ENCODE data around the gene PLD5. TPM values are rescaled to one million over a fixed set of nuclear protein-coding genes. Genes with fewer than 3 reads are reported as not detected.

The PLD5 gene
- total RNA-seq, 1 experiment from 2014 or later, result not detected

DNA sequence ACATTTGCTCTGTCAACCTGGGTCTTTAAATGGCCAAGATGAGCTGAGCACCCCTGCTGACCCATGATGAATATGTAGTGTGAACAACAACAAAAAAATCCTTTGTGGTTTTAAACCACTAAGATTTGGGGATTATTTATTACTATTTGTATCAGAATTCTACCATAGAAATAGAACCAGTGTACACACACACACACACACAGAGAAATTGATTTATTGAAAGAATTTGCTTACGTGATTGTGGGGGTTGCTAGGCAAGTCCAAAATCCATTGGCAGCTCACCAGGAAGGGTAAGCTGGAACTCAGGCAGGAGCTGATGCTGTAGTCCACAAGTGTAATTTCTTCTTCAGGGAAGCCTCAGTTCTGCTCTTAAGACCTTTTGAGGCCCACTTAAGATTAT is 443.1 kb downstream of the PLD5 start:
- H3K36me3 ChIP-seq (ENCODE audit: control insufficient read depth, insufficient read depth, low read length), result no peaks in the 10 kb centered on the region
- H3K9me3 ChIP-seq (ENCODE audit: control insufficient read depth, insufficient read depth, low read depth, low read length), result no peaks in the 10 kb centered on the region
- DNase-seq (ENCODE audit: low read depth, low spot score), result no peak
- no peak overlapping the region for H3K27ac ChIP-seq (ENCODE audit: low read length)
- ChIA-PET POLR2A (interaction anchor here (0.6 kb wide), 1 partner anchor 179 kb away, joined by 3 read pairs; no protein-coding TSS in a partner anchor), CTCF (no interaction called here)
- H3K4me3 ChIP-seq (ENCODE audit: low read depth in 2 of 2, low read length in 2 of 2), result no peak overlapping the region
- H3K4me1 ChIP-seq (ENCODE audit: control insufficient read depth, insufficient read depth, low read length), result no peaks in the 10 kb centered on the region; the same call in 1 of the 2 replicates
- in situ Hi-C loops (cut with HindIII; ENCODE audit: low pct_unique_long_range_greater_than_20kb, low sequenced_read_pairs) (no loop called here), intact Hi-C loops (cut with micrococcal nuclease; ENCODE audit: unreplicated experiment) (no loop called here)
- no peaks in the 10 kb centered on the region for H3K27me3 ChIP-seq (ENCODE audit: control insufficient read depth, insufficient read depth, low read length)
- no peak for ATAC-seq
- BruUV-seq (replicated peaks), result no TSS peak
- TF ChIP-seq, protein P1, sequence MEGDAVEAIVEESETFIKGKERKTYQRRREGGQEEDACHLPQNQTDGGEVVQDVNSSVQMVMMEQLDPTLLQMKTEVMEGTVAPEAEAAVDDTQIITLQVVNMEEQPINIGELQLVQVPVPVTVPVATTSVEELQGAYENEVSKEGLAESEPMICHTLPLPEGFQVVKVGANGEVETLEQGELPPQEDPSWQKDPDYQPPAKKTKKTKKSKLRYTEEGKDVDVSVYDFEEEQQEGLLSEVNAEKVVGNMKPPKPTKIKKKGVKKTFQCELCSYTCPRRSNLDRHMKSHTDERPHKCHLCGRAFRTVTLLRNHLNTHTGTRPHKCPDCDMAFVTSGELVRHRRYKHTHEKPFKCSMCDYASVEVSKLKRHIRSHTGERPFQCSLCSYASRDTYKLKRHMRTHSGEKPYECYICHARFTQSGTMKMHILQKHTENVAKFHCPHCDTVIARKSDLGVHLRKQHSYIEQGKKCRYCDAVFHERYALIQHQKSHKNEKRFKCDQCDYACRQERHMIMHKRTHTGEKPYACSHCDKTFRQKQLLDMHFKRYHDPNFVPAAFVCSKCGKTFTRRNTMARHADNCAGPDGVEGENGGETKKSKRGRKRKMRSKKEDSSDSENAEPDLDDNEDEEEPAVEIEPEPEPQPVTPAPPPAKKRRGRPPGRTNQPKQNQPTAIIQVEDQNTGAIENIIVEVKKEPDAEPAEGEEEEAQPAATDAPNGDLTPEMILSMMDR (IDR thresholded peaks at IDR 0.05), result no peak
- TF ChIP-seq, protein P2, sequence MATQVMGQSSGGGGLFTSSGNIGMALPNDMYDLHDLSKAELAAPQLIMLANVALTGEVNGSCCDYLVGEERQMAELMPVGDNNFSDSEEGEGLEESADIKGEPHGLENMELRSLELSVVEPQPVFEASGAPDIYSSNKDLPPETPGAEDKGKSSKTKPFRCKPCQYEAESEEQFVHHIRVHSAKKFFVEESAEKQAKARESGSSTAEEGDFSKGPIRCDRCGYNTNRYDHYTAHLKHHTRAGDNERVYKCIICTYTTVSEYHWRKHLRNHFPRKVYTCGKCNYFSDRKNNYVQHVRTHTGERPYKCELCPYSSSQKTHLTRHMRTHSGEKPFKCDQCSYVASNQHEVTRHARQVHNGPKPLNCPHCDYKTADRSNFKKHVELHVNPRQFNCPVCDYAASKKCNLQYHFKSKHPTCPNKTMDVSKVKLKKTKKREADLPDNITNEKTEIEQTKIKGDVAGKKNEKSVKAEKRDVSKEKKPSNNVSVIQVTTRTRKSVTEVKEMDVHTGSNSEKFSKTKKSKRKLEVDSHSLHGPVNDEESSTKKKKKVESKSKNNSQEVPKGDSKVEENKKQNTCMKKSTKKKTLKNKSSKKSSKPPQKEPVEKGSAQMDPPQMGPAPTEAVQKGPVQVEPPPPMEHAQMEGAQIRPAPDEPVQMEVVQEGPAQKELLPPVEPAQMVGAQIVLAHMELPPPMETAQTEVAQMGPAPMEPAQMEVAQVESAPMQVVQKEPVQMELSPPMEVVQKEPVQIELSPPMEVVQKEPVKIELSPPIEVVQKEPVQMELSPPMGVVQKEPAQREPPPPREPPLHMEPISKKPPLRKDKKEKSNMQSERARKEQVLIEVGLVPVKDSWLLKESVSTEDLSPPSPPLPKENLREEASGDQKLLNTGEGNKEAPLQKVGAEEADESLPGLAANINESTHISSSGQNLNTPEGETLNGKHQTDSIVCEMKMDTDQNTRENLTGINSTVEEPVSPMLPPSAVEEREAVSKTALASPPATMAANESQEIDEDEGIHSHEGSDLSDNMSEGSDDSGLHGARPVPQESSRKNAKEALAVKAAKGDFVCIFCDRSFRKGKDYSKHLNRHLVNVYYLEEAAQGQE (IDR thresholded peaks at IDR 0.05; ENCODE audit: insufficient read depth in 1 of 2, low read depth in 2 of 2, low read length in 1 of 2), result no peak
- TF ChIP-seq TCF7L2 (IDR thresholded peaks at IDR 0.05; ENCODE audit: low read depth, low read length) (no peak), POLR2AphosphoS5 (IDR thresholded peaks at IDR 0.05; ENCODE audit: low read depth, low read length) (no peak), SIN3A (IDR thresholded peaks at IDR 0.05; ENCODE audit: borderline replicate concordance, insufficient read depth, low read depth, low read length) (no peak)

DNA sequence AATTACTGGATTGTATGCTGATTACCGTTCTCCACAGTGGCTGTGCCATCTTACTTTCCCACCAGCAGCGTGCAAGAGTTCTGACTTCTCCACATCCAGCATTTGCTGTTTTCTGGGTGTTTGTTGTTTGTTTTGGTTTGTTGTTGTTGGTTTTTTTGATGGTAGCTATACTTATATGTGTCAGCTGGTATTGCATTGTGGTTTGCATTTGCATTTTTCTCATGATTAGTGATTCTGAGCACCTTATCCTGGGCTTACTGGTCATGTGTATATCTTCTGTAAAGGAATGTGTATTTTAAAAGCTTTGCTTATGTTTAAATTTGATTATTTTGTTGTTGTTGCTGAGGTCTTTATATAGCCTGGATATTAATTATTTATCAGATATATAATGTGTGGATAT is 458.7 kb downstream of the PLD5 start:
- Histone ChIP-seq H3K27ac (ENCODE audit: low read length) (no peak overlapping the region), H3K27me3 (ENCODE audit: control insufficient read depth, insufficient read depth, low read length) (no peaks in the 10 kb centered on the region), H3K4me3 (ENCODE audit: low read depth in 2 of 2, low read length in 2 of 2) (no peak overlapping the region), H3K9me3 (ENCODE audit: control insufficient read depth, insufficient read depth, low read depth, low read length) (no peaks in the 10 kb centered on the region), H3K4me1 (ENCODE audit: control insufficient read depth, insufficient read depth, low read length) (no peaks in the 10 kb centered on the region), H3K36me3 (ENCODE audit: control insufficient read depth, insufficient read depth, low read length) (no peaks in the 10 kb centered on the region)
- ChIA-PET POLR2A (no interaction called here), CTCF (no interaction called here)
- no peak for ATAC-seq
- in situ Hi-C loops (cut with HindIII; ENCODE audit: low pct_unique_long_range_greater_than_20kb, low sequenced_read_pairs) (no loop called here), intact Hi-C loops (cut with micrococcal nuclease; ENCODE audit: unreplicated experiment) (no loop called here)
- no TSS peak for BruUV-seq (replicated peaks)
- no peak for DNase-seq (ENCODE audit: low read depth, low spot score)
- TF ChIP-seq POLR2AphosphoS5 (IDR thresholded peaks at IDR 0.05; ENCODE audit: low read depth, low read length) (no peak), SIN3A (IDR thresholded peaks at IDR 0.05; ENCODE audit: borderline replicate concordance, insufficient read depth, low read depth, low read length) (no peak)
- TF ChIP-seq, protein P2 (IDR thresholded peaks at IDR 0.05; ENCODE audit: insufficient read depth in 1 of 2, low read depth in 2 of 2, low read length in 1 of 2), result no peak

All from Panc1 (cell line).